GM12873 (cell line): ENCODE results near the gene USP15.

Experiments
- CTCF ChIP-seq: IDR thresholded peaks from 2 replicates; pipeline ENCODE4 v1.5.1; 2012; ENCODE audit warnings: low read depth, mild to moderate bottlenecking, moderate library complexity, low read length, control low read depth; ENCODE audit not compliant: insufficient read depth; ENCODE audit errors: missing control alignments

USP15 gene

DNA sequence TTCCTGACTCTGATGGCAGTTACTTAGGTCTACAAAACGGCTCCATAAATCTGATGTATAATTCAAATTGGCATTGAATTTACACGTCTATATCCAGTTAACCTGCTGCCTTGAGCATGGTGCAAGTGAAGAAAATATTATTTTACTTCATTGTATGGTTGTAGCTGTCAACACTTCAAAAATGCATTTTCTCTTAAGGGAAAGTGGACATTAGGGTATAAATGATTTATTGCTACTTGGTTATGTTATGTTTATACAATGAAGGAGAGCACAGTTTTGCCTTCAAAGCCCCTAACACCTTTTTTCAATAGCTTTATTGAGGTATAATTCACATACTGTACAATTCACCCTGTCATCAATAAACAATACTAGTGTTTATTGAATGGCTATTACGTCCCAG lies 2.0 kb upstream of the USP15 start:
- TF ChIP-seq CTCF, result no peak

DNA sequence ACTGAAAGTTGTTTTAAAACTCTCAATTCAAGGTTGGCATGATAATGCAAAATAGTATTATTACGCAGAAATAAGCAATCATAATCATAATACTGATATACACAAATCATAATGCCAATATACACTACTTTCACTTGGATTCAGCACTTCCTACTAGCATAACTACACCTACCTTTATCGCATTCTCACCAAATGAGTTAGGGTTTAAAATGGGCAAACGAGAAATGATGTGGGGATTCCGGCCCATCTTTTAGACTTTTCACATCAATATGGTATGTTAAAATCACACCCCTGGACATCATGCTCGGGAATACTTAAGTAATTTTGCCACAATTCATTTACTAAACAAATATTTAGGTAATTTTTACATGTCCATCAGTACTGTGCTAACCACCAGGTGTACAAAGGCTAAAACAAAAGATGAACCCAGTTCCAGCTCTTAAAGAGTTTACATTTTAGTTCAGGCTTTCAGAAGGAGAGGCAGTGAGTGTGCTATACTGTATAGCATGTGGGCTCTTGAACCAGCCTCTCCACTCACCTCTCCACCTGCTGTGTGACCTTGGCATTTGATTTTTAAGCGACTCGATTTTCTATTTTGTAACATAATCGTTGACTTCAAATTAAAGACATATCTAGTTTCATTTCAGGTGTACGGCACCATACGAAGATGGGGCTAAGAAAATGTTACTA lies 1.1 kb upstream of the USP15 start:
- TF ChIP-seq CTCF, result no peak

DNA sequence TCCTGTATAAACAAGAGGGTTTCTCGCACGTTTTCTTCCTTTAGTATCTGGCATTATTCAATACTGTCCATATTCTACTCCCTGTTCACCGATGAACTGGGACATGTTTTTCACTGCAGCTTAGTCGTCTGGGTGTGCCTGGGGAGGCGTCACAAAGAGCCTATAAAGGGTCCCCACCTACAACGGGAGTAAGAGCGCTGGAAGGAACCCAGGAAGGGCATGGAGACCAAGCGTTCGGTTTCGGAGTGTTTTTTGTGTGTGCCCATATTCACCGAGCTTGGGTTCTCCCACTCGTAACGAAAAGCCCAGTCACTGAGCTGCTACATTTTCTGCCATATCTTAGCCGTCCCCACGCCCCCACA lies 592 bp upstream of the USP15 start:
- TF ChIP-seq CTCF, result no peak

- no peak for TF ChIP-seq CTCF
Measured at GRCh38 chr12:62260733-62261683, 804 bp downstream of the USP15 start.

DNA sequence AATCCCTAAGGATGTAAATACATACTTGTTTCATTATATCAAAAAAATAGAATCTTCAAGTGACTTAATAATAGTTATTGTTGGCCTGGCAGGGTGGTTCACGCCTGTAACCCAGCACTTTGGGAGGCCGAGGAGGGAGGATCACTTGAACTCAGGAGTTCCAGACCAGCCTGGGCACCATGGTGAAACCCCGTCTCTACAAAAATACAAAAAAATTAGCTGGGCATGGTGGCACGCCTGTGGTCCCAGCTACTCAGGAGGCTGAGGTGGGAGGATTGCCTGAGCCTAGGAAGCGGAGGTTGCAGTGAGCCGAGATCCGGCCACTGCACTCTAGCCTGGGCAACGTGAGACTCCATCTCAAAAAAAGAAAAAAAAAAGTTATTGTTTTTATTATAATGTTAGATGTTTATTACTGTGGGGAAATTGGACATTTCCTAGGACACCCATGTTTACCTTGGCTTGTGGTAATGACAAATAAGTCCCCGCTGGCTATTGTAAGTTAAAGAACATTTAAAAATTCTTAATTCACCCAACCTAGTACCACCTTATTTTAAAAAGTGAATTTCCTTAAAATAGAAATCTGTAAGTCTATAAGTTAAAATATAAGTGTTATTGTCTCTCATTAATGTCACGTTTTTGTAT lies 1.8 kb downstream of the USP15 start:
- no peak for TF ChIP-seq CTCF

GRCh38 chr12:62263232-62263631 lies 3.0 kb downstream of the USP15 start:
- no peak for TF ChIP-seq CTCF

GRCh38 chr12:62263966-62264365 lies 3.8 kb downstream of the USP15 start:
- TF ChIP-seq CTCF, result no peak
